Stimulated activated naive CD8-positive, alpha-beta T cell treated with anti-CD3 and anti-CD28 coated beads, Interleukin-15, Interleukin-2, amounts not matched to agents 100 U/mL and 50 U/mL, for 24 hours (primary cell): ENCODE data around the gene SCTR.
A peak's percentile ranks its signal among the peaks of the same experiment; 100 is the strongest.

Experiments
- ATAC-seq: fragments of 150-1000 bp; cut with Tn5 transposase; one replicate; pipeline ENCODE4 v1.10.0; 2021
- DNase-seq: peaks from one replicate; pipeline ENCODE4 v3.0.0; 2021

SCTR gene

DNA sequence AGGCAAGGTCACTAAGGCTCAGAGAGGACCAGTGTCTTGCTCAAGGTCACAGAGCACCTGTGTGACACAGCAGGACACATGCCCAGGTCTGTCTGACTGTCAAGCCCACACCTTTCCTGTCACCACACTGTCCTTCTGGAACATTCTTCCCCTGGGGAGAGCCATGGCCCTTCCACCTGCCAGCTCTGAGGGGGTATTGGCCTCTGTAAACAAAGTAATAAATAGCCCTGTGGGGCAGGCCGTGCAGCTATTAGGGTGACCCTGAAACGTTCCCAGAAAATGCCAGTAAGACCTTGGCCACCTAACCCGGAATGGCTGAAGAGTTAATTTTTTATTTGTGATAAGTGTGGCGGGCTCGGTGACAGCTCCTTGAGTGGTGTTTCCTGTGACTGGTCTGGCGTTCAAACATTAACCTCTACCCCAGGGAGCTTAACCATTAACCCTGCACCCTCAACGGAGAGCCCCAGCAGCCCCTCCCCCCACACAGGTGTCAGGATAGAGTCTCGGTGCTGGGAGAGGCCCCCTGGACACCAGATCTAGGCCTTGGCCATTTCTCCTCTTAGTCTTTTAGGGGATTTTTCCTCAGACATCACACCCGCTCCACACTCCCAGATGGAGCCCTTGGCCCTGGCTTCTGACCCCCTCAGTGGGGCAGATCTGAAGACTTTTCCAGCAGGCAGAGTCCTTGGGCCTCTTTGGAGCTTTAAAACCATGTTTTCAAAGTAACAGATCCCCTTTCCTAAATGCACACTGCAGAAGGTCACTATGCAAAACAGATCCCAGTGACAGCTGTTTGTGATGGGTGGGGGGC, 36.6 kb downstream of the SCTR start:
- ATAC-seq (no peak), DNase-seq (no peak)

DNA sequence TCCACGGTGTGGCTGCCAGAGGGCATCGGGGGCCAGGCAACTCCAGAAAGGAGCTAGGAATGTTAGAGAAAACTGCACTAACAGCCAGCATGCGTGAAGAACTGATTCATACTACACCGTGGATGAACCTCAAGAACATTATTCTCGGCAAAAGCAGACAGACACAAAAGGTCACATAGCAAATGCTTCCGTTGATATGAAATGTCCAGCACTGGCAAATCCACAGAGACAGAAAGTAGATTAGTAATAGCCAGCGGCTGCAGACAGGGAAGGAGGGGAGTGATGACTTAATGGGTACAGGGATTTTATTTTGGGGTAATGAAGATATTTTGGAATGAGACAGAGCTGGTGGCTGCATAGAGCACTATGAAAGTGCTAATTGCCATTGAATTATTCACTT, 37.4 kb downstream of the SCTR start:
- ATAC-seq = no peak
- no peak for DNase-seq

DNA sequence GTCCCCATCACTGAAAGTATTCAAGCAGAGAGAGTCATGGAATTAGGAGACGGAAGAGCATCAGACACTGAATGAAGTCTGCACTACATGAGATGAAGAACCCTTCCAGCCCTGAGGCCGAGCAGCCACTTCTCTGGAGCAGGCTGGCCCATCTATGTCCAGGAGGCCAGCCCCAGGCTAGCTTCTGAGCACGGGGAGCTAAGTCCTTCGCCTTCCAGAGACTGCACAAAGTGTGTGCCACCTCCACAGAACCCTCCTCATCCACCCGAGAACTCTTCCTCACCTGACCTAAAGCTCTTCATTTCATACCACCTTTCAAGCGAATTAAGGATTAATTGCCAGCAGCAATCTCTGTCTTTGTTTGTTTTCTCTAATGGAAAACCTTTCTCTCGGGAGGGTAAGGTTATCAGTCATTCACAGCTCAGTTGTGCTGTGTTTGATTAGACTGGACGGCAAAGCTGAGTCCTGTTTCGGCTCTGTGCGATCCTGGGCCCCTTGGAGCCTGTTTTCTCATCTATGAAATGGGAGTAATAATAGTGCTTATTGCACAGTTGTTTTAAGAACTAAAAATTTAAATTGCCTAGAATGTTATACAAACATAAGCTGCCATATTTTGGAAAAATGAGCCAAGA, 38.0 kb downstream of the SCTR start:
- ATAC-seq (no peak), DNase-seq (no peak)

DNA sequence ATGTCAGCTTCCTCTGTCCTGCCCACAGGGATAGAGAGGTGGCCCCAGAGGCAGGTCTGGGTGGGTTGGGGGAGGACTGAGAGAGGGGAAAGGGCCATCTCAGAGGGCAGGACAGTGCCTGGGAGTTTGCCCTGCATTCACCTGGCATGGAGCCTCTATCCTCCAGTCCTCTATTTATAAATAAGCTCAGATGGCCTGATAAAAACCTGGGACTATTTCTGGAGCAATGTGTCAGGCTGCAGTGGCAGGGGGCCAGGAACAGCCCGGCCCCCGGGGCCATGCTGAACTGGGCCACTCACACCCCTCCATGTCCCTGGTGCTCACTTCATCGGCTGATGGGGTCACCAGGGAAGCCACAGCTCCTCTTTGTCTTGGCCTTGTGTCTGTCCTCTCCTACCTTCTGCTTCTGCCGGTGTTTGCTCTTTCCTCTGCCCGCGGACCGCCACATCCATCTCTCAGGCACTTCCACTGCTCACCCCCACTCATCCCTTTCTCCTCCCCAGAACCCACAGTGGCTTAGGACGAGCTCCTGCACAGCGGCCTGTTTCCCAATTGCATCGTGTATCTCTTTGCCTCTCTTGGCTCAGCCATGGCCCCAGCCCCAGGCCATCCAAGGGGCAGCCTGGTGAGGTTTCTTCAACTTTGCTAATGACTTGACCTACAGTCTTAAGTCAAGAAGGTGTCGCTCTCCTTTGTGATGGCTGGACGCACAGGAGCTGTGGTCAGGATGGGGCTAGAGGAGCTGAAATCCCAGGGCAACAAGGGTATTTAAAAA, 38.8 kb downstream of the SCTR start:
- ATAC-seq (no peak), DNase-seq (no peak)

- DNase-seq (no peak), ATAC-seq (no peak)
Measured at GRCh38 chr2:119484834-119485233, 39.4 kb downstream of the SCTR start.

DNA sequence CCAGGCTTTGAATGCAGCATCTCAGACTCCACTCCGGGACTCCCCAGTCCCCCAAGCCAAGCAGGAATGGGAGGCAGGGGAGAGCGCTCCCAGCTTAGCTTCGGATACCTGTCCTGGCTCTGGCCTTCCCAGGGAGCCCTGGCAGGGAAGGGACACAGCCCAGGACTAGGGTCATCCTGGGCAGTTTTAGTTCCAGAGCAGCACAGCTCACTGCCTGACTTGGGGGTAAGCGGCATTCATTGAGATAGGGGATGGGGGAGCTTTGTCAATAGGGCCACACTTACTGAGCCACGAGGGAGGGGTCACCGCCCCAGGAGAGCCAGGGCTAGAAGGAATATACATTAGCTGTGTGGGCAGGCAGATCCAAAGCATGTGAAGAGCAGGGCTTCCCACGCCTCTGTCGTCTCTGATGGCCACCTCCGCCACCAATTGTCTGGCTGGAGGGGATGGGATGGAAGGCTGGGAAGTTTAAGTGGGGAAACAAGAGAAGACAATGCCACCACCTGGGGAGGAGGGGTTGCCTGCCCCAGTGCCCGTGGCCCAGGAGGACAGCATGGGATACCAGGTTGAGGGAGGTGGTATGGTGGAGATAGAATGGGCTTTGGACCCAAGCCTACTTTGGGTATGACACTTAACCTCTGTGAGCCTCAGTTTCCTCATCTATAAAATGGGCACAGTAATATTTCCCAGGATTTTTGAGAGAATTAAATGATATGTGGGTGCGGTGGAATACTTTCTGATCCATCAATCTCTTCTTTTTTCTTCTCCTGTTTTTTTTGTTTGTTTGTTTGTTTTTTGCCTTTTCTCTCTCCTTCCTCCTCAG, 40.2 kb downstream of the SCTR start:
- DNase-seq (no peak), ATAC-seq (no peak)

- DNase-seq = no peak
- no peak for ATAC-seq
Measured at GRCh38 chr2:119483395-119483753, 40.9 kb downstream of the SCTR start.

DNA sequence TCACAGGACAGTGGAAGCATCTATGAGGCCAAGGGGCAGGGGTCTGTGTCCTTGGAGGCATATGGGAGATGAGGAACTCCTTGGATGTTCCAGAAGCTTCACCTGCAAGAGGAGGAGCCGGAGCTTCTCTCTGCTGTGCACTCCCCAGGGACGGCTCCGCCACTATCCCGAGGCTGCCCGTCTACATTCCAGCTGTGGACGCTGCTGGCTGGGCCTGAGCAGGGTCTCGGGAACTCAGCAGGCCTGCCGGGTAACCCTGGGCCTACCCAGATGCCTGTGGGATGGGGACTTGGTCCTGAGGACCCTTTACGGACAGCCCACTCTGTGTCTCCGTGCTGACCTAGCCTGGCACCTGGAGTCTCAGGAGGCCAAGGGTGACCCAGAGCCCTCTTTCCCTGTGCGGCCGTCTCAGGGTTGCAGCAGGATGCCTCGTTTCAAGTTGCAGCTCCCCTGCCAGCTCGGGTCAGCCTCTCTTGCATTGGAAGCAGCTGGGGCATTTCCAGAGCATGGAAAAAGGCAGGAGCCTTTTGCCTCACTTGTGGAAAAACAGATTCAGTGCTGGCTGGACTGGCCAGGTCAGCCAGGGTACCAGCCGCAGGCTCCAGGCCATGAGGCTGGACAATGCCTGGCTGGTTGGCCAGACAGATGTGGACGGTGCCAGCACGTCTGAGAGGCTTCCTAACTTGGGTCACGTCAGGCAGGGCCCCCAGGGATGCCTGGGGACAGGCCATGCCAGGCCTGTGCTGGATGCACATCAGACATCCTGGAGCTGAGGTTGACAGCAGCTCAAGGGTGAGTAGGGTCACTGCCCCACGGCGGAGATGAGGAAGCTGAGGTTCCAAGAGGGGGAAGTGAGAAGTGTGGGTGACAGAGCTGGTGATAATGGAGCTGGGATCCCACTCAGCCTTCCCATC, 41.5 kb downstream of the SCTR start:
- no peak for DNase-seq
- no peak for ATAC-seq

- no peak for ATAC-seq
- DNase-seq = no peak
Measured at GRCh38 chr2:119481501-119482455, 42.5 kb downstream of the SCTR start.

- ATAC-seq = no peak
Measured at GRCh38 chr2:119480718-119481142, 43.6 kb downstream of the SCTR start.

GRCh38 chr2:119480184-119480583, 44.1 kb downstream of the SCTR start:
- ATAC-seq (no peak), DNase-seq (no peak)

More at GRCh38 chr2:119480718-119481142, 43.6 kb downstream of the SCTR start:
- no peak for DNase-seq

DNA sequence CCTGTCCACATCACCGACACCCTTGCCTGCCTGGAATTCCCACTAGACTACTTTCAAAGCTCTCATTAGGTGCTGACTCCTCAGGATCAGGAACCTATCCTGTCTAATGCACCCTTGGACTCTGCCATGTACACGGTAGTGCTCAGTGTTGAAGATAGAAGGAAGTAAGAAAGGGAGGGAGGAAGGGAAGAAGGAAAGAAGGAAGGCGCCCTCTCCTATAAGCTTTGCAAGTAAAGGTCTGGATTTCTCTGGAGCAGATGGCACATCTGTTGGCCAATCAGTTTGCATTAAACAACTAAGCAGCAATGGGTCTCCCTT, 45.3 kb downstream of the SCTR start:
- DNase-seq (no peak), ATAC-seq (no peak)

GRCh38 chr2:119478188-119478977, 45.9 kb downstream of the SCTR start:
- DNase-seq (no peak), ATAC-seq (no peak)

GRCh38 chr2:119477113-119477505, 47.2 kb downstream of the SCTR start:
- ATAC-seq (no peak), DNase-seq (no peak)

DNA sequence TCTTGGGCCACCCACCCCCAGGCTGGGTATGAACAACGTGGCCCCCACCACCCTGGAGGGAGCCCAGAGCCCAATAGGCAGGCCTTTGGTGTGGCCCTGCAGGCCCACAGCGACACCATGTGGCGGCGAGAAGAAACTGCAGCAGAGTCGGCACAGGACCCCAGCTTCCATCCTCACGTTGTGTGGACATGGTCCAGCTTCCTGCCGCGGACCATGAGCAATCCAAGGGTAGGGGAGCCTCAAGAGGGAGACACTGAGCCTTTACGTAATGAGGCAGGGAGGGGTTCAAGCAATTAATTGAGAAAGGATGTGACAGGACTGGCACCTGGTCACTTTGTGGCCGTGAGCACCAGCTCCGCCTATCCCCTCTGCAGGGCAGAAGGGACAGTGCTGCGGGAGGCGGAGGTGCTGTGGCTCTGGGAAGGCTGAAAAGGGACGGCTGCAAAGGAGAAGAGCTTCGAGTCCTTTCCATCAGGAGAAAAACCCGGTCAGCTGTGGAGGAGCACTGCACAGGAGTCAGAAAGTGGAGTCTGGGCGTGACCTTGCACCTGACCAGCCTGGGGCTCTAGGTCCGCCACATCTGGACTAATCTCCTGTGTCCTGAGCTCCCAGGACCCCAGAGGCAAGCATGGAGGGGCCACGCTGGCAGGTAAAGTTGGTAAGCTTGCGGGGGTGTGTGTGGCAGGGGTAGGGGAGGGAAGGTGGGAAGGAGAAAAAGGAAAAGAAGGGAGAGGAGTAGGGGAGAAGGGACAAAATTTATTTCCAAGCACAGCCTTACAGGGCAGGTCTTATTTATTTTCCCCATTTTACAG, 47.8 kb downstream of the SCTR start:
- no peak for ATAC-seq
- DNase-seq = peak; percentile 46

DNA sequence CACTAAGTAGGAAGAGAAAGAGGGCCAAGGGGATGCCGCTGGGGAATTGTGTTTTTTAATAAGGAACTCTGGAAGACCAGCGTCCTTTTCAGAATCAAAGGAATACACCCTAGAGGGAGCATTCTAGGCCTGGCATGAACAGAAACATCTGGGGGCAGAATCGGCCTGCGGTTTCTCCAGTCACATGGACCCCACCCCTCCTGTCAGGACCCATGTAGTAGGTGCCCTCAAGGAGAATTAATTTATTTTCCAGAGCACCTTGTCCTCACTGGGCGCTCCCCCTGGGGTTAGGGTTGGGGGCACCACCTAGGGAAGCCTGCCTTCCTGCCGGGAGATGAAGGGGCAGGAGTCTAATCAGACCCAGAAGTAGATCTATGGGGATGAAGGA, 48.4 kb downstream of the SCTR start:
- ATAC-seq (no peak), DNase-seq (no peak)

DNA sequence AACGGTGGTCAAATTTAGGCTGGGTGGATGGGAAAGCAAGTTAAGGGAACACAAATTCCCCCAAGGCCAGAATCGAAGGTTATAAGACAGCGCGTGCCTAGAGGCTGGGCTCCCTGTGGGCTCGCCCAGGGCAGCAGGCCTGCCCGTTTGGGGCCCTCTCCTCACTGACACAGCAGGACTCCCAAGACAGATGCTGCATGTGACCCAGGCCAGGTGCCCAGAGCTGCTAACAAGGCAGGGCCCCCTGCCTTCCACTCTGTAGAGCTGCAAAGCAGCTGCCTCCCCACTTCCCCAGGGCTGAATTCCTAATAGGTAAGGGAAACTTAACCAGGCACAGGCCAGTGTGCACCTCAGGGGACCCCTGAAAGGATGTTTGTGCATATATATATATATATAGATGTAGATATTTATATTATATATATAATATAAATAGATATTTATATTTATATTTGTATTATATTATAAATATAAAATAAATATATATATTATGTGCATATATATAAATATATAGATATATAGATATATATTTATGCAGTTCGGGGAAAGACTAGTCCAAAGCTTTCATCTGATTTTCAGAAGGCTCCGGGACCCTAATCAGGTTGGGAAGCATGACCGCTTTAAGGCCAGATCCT, 48.9 kb downstream of the SCTR start:
- ATAC-seq = no peak
- no peak for DNase-seq
